Breast epithelium (tissue), 3 donors: Measurements from ENCODE around the gene VARS2.

ENCODE experiments used
- POLR2A ChIP-seq: fragments of 450-650 bp; IDR thresholded peaks from one replicate; pipeline ENCODE4 v1.6.1; 2016; ENCODE audit warnings: antibody characterized with exemption, mild to moderate bottlenecking, moderate library complexity
- POLR2AphosphoS5 ChIP-seq, 3 donors: sonication (generic); formaldehyde crosslinking; IDR thresholded peaks; one replicate each; pipeline ENCODE4 v1.6.1; 2017; ENCODE audit warnings: antibody characterized with exemption in 3 of 3
- TF ChIP-seq, protein P1 (sequence below), 3 donors: fragments of 450-650 bp; IDR thresholded peaks; one replicate each; pipeline ENCODE4 v1.5.1; 2016 to 2017; ENCODE audit warnings: antibody characterized with exemption in 3 of 3, mild to moderate bottlenecking in 3 of 3, moderate library complexity in 3 of 3

DNA sequence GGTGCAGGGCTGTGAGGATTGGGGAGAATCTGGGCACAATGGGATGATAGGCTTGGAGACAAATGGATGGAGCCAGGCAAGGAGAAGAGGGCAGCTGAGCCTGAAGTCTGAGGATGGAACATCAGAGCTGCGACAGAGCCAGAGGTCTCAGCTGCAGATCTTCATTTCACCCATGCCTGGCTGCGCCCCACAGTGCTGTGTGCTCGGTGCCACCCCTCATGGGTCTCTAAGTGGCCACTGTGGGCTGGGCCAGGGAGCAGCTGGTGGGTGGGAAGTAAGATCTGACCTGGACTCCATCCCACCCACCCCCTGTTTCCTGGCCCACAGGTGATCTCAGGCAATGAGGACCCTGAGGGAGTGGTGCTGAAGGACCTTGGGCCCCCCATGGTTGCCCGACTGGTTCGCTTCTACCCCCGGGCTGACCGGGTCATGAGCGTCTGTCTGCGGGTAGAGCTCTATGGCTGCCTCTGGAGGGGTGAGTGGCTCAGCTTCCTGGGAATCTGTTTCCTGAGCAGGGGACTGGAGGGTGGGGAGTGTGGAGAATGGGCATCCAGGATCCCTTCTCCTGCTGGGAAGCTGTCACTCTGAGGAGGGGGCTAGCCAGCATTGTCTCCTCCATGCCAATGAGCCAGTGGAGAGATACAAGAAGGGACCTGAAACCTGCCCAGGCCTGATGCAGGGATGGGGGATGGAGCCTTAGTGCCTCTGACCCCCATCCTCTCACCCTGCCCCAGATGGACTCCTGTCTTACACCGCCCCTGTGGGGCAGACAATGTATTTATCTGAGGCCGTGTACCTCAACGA is 23.2 kb upstream of the VARS2 start:
- TF ChIP-seq POLR2AphosphoS5 (IDR thresholded peaks at IDR 0.05) (no peak), POLR2A (no peak)
- TF ChIP-seq, protein P1, sequence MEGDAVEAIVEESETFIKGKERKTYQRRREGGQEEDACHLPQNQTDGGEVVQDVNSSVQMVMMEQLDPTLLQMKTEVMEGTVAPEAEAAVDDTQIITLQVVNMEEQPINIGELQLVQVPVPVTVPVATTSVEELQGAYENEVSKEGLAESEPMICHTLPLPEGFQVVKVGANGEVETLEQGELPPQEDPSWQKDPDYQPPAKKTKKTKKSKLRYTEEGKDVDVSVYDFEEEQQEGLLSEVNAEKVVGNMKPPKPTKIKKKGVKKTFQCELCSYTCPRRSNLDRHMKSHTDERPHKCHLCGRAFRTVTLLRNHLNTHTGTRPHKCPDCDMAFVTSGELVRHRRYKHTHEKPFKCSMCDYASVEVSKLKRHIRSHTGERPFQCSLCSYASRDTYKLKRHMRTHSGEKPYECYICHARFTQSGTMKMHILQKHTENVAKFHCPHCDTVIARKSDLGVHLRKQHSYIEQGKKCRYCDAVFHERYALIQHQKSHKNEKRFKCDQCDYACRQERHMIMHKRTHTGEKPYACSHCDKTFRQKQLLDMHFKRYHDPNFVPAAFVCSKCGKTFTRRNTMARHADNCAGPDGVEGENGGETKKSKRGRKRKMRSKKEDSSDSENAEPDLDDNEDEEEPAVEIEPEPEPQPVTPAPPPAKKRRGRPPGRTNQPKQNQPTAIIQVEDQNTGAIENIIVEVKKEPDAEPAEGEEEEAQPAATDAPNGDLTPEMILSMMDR (IDR thresholded peaks at IDR 0.05): no peak
